HG02588 (cell line): Measurements from ENCODE around the gene FRMPD2.
"Not testable (repeated sequence)": the region's sequence is repeated elsewhere in the genome, so short reads cannot be mapped to it uniquely, and the experiment has no call there.

Source experiments
- ATAC-seq: cut with Tn5 transposase; IDR thresholded peaks from one replicate; pipeline ENCODE4 v1.9.1; 2021; ENCODE audit warnings: mild to moderate bottlenecking, moderate library complexity; ENCODE audit not compliant: unreplicated experiment

Gene FRMPD2

DNA sequence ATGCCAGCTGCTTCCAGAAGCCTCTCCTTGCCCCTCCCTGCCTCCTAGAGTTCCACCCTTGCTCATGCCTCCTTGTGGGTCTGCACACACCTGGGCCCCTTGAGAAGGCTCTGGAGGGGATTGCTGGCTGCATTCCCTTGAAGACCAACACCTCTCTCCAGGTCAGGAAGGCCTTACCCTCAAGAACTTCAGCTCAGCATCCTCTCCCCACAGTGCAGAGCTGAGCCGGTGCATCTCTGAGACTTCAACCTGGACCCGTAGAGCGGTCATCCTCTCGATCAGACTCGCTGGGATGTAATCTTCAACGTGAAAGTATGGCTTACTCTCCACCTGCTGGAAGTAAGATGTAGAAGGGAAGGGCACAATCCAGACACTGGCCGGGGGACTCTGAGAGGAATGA lies 62.7 kb downstream of the FRMPD2 start:
- ATAC-seq: no peak

DNA sequence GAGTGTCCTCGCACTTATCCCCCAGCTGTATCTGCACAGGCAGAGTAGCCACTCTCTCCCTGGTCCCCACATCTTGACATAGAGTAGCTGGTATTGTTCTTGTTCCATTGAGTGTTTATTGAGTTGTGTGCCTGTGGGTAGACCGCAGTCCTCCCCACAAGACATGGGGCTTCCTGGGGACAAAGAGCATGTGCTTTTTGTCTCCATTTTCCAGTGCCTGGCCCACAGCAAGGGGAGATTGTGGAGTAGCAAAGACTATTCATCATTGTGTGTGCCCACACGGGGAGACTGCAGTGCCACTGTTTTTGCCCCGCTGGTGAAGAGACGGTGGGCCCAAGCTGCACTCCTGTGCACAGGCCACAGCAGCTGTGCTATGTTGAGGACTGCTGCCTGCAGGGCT lies 63.5 kb downstream of the FRMPD2 start:
- ATAC-seq: no peak

DNA sequence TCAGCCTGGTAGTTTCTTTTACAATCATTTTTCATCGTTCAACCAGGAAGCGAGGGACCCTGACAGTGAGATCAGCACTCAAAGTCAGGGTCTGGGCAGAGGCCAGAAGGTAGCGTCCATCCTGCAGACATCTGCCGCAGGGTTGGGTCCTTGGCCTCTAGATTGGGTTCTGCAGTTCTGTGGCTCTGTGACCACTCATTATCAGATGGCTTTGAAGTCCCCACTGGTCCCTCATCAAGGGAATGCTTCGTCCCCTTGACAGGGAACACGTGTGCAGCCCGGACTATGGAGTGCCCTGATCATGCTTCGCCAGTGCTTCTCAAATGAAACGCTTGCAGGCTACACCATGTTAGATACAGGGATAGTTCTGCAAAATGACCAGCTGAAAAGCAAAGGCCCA lies 64.1 kb downstream of the FRMPD2 start:
- ATAC-seq: no peak

DNA sequence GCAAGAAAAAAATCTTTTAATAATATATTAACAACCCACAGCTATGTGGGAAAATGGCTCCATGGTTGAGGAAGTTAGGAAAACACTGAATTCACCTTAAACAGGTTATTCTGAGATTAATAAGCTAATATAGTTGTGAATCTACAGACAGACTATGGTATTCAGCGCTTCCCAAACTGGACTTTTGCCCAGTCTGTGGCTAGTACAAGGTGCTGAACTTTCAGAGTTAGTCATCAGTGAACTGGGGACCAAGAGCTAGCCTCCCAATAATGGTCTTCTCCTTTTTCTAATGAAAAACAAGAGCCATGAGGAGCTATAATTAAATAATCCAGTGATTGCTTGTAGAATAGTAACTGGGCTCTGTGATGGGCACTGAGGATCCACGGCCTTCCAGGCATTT lies 65.3 kb downstream of the FRMPD2 start:
- no peak for ATAC-seq

DNA sequence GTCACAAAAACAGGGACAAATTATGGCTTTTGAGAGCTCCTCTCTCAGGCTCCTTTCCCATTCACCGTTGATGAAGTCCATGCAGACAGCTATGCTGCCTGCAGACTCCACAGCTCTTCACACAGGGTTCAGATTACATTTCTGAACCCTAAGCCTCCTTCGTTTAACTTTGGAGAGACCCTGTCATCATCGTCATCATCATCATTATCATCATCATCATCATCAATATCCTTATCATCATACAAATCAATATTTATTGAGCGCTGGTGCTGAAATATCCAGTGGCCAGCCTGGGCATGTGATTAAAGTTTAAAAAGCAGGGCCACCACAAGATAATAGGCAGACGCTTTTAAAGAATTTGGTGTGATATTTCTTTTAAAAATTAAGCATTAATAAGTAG lies 66.6 kb downstream of the FRMPD2 start:
- no peak for ATAC-seq

DNA sequence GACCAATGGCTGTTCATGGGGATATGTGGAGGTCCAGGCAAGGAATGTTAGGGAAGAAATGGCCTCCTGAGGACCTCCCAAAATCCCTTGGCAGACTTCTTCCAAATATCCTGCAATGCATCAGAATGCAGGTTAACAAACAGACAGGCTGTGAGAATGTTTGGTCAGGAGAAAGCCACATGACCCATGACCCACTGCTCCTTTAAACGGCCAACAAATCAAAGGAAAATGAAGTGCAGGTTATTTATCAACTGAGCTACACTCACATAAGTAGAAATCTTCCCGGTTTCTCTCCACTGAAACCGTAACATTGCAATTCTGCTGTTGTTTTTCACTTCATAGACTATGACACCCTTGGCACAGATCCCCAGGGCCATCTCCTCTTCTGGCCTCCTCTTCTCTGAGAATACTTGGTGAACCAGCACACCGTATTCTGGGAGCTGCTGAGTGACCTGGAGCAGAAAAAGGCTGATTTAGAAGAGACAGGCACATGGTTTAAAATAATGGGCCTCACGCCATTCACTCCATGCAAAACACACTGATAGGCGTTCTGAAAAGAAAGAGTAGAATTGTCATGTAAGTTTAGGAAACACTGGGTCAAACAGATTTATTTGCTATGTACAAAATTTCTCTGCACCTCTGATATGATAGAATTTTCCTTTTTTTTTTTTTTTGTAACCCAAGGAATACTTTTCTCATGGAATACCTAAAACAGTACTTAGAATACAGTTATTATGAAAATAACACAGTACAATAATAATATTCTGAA lies 67.8 kb downstream of the FRMPD2 start:
- ATAC-seq: no peak

DNA sequence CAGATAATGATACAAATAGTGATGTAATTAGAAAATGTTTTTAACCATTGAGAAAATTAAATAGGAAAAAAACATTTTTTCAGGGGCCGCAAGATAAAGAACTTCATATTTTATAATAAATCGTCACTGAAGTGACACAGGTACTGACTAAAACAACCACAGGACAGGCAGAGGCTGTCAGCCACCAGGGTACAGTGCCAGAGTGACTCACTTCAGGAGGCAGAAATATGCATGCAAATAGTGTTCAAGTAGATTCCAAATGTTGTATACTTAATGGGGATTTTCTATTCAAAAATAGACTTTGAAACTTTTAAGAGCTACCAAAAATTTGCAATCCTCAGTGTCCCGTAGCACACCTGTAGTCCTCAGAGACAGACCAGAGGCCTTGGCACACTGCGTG lies 68.6 kb downstream of the FRMPD2 start:
- peak; percentile 86 for ATAC-seq

DNA sequence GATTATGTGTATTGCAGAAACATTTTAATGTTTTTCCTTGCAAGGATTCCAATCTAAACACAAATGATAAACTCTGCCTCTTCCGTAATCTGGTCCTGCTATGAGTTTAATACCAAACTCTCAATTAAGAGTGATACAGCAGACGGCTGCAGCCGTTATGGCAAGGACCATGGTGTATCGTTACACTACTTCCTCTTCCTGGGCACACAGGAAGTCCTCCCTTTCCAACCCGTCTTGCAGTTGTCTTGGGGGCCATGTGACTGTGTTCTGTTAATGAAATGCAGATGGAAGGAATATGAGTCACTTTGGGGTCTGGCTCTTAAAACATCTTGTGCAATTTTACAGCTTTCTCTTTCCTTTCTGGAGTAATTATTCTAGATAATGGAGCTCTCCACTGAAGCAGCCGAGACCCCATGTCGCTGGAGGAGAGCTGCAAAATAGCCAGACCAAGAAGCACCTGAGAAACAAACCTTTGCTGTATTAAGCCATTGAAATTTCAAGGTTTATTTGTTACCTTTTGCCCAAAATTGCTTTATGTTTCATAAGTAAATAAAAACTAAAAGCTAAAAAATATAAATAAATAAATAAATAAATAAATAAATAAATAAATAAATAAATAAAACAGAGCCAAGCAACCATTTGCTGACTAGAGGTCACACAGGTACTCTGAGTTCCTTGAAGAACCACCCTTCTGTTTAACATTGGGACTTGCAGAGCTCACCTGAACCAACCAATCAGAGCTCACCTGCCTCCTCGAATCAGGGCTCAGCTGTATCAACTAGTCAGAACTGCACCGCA lies 74.7 kb downstream of the FRMPD2 start:
- ATAC-seq: no peak

DNA sequence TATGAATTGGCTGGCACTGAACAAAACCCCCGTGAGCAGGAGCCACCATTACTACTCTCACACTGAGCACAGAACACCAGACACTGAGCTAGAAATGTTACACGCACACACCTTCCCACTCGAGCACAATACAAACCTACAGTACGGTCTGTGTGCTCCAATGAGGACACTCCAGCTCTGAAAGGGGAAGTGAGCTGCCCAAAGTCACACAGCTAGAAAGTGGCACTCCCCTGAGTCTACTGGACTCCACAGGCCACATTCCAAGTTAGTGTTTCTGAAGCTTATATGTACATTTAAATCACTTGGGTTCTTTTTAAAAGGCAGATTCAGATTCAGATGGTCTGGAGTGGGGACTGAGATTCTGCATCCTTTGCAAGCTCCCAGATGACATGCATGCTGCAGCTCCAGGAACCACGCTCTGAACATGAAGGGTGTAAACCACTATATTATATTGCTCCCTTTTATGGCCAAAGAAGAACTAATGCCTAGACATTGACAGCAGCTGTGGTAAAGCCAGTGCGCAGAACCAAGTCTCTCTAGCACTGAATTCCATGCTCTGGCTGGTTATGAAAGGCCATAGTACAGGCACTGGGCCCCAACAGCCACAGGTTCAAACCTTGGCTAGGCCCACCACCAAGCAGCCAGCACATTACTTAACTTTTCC lies 77.1 kb downstream of the FRMPD2 start:
- no peak for ATAC-seq

DNA sequence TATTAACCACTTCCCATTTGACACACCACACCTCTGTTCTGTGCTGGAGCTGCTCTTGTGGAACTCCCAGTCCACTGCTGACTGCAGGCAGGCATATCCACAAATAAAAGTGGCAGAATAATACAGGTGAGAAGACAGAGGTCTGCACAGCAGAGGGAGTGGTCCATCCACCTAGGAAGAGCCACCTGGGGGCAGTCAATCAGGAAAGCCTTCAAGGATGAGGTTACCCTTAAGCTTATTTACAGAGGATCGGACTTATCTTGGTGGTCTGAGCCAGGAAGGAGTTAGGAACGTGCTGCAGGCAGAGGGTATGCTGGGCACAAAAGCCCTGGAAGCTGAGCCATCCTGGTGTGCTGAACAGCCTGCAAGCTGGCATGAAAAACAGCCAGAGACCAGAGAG lies 78.7 kb downstream of the FRMPD2 start:
- ATAC-seq: no peak

DNA sequence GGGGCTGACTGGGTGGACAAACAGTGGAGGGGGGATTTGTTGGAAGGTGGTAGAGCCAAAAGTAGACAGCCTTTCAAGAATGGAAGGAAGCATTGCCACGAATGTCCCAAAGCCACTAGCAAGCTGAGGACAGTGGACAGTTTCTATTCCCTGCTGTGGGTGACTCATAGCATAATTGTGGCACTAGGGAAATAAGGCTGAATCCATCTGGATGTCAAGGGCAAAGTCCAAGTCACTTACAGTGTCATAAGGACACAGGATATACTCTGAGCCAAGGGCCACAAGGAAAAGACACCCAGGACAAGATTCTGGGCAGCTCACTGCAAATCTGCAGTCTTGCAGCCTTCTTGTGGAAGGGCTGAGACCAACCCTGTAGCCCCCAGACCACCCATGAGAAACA lies 79.7 kb downstream of the FRMPD2 start:
- no peak for ATAC-seq

DNA sequence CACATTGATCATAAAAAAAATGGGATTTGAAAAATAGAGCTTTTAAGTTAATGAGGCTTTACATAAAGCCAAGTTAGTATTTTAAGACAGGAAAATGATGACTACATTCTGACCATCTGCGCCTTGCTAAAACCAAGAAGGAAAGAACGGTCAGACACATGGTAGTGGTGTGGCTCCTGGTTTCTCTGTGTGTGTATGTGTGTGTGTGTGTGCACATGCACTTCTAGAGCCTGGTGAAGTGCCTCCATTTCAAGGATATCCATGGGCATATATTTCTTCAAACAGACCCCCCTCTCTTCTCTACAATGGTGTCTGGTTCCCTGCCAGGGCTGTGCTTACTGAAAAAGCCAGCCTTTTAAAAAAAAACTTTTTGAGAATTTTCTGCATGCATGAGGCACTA lies 80.9 kb downstream of the FRMPD2 start:
- no peak for ATAC-seq

DNA sequence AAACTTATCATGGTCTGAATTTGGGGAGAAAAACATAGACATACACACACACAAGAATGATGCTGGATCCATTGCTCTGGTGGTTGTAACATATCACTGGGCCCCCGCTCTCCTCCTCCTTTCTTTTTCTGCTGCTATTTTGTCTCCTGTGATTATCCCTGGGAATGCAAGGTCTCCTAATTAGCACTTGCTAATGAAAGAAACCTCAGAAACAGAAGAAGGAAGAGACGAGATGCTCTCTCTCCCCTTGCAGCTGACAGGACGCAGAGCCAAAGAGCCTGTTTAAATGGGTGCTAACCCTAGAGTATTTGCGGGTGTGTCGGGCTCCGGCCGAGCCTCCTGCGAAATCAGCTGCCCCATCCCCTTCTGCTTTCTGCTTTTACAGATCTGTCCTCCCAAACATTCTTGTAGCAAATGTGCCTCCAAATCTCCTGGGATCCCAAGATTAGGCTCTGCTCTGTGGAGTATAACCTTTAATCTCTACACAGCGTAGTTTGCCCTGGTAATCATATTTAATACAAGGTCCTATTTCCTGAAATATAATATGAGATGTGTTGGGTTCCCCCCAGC lies 81.5 kb downstream of the FRMPD2 start:
- no peak for ATAC-seq

DNA sequence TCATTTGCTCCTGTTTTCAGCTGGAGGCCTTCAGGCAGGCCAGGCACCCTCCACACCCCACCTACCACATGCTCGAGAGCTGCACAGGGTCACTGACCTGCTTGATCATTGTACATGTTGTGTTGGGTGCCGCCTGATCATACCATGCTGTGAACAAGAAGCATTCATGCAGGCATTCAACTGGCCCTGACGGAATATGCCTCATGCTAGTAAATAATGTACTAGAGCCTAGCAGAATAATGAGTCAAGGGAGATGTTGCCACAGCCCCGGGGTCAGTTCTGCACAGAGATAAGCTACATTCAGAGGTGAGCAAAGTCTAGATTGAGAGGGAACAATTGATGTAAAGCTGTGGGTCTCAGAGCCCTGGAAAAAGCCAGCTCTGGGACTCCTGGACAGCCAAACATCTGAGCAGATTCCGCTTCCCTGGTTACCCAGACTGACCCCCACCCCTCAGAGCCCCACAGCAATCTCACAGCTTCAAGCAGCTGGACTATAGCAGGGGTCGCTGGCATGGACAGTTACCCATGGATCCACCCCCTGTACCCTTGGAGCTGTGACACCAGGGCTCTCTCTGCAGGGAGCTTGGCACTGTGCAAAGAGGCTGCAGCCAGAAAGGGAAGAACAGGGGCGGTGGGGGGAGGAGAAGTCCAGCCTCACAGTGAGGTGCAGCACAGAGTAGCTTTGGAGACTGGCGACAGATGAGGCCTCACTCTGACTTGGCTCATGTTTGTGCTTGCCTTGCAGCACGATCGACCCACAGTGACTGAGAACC lies 86.6 kb downstream of the FRMPD2 start:
- no peak for ATAC-seq

DNA sequence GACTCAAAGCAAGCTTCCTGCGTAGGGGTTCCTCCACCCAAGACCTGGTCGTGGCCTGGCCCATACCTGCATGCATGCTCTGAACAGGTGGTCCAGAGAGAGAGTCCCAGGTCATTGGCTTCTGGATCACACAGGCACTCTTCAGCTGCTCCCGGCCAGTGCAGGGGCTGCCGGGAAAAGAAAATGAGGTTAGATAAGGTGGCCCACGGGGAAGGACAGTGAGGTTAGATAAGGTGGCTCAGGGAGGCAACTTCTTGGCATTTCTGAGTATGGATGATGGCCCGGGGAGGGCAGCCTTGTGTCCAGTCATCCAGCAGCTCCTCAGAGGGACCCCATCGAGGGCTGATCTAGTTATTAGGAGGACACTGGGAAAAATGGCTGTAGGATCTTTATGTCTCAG lies 87.4 kb downstream of the FRMPD2 start:
- no peak for ATAC-seq

DNA sequence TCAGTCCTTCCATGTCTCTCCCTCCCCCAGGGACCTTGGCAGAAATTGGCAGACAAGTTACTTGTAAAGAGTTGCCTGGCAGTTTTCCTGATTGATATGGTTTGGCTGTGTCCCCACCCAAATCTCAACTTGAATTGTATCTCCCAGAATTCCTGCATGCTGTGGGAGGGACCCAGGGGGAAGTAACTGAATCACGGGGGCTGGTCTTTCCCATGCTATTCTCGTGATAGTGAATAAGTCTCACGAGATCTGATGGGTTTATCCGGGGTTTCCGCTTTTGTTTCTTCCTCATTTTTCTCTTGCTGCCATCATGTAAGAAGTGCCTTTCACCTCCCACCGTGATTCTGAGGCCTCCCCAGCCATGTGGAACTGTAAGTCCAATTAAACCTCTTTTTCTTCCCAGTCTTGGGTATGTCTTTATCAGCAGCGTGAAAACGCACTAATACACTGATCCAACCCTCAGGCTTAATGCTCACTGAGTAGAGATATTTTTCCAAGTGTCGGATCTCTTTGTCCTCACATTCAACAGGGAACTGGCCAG lies 88.2 kb downstream of the FRMPD2 start:
- not testable (repeated sequence) for ATAC-seq

DNA sequence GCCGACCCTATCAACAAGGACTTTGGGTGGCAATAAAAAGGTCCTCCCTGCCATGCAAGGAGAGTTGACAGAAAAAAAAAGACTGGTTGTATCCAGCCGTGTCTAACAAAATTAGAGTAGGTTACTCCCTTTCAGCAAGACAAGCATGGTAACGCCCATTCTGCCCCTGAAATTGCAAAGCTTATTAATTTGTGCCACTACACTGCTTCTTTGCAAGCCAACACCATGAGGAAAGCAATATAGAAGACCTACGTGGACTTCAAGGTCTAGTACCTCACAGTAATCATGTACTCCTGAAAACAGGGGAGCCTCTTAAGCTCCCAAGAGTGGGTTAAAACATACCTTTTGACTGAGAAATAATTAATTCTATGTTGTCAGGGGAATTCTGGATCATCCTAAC lies 90.3 kb downstream of the FRMPD2 start:
- no peak for ATAC-seq

DNA sequence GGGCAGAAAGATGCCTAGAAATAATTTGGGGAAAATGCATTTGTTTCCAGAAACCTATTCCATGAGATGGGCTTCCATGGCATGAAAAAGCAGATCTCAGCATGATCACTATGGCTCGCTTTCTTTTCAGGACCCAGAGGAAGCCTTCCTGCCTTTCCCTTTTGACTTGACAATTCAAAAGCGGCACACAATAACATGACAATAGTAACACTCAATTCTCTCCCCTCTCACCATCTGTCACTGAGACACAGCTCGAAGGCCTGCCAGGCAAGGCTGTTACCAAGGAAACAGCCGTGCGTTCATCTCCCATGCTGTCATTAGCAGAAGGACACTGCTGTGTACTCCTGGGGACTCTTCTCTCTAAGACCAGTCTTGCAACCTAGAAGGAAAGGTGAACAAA lies 101.8 kb downstream of the FRMPD2 start:
- not testable (repeated sequence) for ATAC-seq

DNA sequence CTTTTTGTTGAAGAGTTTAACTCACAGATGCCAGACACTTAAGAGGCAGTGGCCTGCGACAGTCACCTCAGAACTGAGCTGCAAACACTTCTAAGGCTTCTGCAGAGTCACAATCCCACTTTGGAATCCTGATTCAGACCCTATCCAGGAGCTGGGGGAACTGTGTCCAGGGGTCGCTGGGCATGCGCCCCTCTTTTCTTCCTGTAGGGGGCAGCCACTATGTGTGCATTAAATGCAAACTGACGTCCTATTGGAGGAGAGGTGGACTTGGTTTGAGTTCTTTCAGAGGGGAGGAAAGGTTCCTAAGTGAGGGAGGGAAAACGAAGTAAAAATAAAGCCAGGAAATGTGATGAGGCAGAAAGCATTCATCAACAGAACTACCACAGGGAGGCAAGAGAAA lies 113.8 kb downstream of the FRMPD2 start:
- not testable (repeated sequence) for ATAC-seq

DNA sequence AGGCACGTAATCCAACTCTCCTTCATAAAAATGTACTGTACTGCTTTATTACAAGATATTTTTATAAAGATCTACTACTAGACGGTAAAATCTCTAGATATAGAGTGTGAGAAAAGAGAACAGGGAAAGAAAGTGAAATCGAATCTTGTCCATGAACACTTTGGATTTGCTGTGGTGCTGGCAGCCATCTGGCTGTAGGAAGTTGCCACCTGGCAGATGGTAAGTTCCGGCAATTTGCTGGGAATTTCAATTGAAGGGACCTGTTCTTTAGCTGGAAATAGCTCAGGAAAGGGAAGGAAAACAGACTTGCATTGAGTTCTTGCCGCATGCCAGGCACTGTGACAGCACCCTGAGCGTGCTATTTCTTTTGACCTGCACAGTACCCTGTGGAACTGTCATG lies 114.3 kb downstream of the FRMPD2 start:
- not testable (repeated sequence) for ATAC-seq
